Fibroblast of skin of abdomen (primary cell): Measurements from ENCODE around the gene ALX4.

Experiments
- DNase-seq: peaks from one replicate; pipeline ENCODE4 v3.0.0-alpha.2; 2013

Gene ALX4

DNA sequence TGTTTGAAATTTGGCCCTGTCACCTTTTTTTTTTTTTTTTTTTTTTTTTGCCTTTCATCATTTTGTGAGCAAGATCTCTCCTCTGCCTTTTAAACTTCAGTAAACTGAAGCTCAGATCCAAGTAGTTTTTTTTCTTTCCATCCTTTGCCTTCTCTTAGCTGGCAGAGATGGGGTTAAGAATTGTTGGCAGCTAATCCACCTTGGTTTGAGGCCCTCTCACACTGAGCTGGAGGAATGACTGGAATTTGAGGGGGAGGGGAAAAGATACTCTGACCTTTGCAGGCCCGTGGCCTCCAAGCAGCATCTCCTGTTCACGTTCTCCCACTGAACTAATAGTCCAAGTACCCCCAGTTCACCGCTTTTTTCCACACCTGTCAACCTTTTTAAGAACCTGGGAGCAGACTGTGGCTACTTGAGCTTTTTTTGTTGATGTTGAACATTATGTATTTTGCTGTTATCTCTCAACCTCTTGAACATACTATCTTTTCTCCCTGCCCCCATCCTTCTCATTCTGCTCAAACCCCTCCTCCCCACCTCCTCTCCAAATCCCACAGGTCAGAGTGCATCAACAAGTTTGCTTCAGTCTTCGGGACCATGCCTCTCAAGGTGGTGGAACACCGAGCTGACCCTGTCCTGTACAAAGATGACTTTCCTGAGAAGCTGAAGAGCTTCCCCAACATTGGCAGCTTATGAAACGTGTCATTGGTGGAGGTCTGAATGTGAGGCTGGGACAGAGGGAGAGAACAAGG is 66.2 kb downstream of the ALX4 start:
- DNase-seq, result peak; percentile 81

DNA sequence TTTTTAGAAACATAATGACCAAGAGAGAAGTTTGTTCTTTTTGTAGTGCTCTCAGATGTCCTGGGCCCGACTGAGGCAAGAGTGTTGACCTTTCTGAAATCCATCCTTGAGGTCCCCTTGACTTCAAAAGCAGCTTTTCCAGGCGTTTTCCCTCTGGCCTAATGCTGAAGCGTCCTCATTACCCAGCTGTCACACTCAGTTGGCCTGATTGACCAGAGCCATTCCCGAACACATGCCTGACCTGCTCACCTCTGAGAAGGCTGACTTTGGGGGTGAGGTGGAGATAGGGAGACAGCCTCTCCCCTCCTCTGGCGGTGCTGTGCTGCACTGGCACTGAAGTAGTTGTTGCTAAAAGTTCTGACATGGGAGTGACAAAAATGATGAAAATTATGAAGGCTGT is 66.9 kb downstream of the ALX4 start:
- no peak for DNase-seq

DNA sequence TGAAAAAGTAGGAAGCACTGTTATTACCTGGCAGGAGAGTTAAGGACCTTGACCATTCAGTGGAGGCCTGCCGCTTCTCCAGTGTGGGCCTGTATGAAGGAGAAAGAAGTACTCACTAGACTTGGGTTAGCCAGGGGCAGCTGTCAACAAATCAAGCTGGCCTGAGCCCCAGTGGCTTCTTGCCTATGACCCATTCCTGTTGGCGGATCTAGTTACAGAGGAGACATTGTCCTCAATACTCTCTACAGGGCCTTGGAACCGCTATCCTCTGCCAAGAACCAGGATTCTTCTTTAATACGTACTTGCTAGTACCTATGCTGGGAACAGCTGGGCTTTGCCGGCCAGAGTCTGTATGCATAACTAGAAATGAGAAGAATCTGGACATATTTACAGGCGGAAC is 68.1 kb downstream of the ALX4 start:
- DNase-seq, result no peak

DNA sequence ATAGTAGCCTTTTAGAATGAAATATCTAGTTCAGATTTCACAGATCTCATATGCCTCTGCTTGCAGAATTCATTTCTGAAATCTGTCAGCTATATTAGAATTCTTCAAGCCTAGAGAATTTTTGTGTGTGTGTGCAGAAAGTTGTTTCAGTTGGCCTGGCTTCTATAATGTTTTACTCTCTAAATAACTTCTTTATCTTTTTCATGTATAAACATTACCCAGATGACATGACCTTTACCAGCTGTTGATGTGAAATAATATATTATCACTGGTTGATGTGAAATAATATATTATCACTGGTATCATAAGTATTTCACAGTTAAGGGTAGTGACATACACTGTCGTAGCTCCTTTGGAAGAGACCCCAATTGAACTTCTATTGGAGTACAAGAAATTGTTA is 72.8 kb downstream of the ALX4 start:
- no peak for DNase-seq

DNA sequence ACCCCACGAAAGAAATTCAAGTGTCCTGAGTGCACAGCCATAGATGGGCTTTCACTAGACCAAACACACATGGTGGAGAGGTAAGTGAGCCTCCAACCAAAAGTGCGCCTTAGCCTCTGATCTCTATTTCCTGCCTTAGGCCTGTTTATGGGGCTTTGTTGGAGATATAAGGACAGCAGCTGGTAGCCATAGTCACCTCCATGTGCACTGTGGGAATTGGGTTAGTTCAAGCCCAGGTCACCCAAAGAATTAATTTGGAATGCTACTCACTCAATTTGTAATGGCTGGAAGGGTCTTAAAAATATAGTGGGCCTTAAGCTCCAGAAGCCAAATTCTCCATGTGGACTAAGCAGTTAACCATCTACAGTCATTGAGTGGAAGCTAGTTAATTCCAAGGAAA is 73.6 kb downstream of the ALX4 start:
- DNase-seq, result no peak

DNA sequence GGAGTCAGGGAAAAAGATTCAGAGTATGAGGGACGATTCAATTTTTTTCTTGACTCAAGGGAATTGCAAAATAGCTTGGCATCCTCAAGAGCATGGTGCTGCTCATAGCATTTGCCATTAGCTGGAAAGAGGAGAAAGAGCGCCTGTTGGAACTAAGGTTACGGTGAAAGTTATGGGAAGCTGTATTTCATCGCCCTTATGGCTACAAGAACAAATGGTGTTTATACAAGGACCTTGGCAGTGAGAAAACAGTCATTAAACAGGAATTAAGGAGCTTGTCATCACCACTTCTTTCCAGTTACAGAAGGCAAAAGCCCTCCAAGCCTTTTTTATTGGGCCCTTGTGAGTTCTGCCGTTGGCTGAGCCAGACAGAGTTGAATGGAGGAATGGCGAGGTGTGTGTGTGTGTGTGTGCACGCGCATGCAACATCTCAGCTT is 74.2 kb downstream of the ALX4 start:
- DNase-seq, result peak; percentile 57

DNA sequence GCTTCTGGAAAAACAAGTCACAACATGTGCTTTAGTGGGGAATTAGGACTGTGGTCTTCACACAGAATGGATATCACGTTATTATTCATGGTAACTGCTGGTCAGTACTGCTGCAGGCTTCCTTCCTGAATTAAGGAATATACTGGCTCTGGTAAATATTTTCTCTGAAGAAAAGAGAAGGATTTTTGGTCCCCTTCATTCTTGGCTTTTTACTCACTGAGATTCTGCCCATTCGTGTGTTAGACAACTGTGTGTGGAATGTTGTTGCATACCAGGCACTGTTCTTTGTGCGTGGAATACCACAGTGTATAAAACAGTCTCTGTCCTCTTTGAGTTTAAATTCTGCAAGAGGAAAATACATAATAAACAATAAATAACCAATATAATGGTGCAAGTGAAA is 80.3 kb downstream of the ALX4 start:
- peak; percentile 63 for DNase-seq

DNA sequence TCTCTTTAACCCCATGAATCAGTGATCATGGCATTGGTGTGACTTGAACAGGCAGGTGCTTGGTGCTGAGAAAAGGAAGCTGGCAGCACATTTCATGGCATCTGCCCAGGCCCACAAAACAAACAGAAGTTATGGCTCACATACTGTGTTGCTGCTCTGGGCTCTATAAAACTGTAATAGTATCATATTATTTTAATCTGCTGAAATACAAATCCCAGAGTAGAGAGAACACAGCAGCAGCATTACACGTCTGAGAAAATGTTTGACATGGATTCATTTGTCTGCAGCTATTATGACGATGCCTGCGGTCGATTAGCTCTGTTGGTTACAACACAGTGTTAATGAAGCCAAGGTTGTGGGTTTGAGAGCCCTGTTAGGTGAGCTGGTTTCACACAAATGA is 80.8 kb downstream of the ALX4 start:
- peak; percentile 60 for DNase-seq

DNA sequence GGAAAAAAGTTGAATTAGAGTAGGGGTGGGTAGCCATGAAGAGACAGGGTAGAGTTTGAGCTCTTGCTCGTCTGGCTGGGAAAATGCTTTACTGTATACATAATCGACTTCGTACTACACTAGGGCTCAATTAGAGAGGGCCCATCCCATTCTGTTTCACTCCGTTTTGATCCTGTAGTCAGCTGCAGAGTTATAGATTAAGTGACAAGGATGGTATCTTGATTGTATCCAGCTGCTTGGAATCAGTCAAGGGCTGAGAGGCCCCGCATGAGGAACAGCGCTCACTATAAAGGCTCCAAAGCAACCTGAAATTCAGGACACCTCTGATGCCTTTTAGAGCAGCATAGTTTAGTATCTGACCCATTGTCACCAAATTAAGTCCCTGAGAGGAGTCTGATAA is 81.6 kb downstream of the ALX4 start:
- DNase-seq, result no peak

DNA sequence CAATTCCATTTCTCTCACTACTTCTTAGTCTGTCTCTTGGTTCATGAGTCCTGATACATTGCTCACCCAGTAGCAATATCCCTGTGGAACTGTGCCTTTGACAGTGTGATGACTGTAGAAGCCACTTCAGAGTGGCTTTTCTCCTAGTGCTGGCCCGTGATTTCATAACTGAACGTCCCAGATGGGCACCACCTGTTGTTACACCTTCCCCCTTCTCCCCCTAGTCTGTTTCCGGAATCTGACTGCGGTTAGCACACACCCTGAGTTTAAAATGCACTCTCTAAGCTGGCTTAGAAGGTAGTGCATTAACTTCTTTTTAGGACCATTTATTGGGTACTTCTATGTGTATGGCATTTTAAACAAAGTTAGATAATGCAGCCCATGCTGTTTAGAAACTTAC is 83.0 kb downstream of the ALX4 start:
- DNase-seq, result no peak

DNA sequence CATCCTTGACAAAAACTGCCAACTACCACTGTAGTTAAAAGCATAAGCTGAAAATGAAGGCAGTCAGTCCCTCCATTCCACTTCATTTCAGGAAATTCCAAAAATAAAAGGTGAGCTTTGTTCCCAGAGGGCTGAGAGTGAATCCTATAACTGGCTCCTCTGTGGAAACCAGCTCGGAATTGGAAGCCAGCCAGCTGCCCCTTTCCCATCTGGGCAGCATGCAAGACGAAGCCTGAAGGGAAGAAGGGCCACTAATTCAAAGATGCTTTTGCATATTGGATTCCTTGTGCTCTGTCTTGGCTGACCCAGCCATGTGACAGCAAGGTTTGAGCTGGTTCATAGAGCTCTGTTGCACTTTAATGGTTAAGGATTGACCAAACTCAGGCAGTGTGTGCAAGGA is 83.4 kb downstream of the ALX4 start:
- DNase-seq, result no peak

DNA sequence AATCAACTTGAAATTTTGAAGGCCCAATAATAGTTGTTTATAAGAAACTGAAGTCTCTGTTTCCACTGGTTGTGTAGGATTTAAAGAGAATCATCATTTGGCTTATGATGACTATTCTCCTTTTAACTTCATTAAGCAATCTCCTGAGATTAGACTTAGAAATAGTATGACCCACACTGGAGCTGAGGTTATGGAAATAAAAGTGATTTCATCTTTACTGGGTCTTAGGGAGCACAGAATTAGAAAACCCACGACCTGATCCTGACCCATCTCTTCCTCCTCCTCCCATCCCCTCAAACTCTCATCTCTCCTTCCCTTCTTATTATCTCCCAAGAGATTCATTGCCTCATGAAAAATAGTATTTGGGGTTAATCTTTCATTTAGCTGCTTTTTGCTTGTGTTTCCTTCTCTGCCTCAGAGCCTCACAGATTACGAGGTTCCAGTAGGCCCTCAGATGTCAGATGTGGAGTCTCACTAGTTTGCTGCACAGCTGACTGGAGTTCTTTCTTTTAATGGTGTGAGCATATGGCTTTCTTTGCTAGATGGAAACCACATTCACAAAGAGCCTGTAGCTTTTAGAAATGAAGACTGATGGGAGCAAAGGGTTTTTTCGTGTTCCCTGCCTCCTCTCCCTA is 85.0 kb downstream of the ALX4 start:
- DNase-seq, result no peak

DNA sequence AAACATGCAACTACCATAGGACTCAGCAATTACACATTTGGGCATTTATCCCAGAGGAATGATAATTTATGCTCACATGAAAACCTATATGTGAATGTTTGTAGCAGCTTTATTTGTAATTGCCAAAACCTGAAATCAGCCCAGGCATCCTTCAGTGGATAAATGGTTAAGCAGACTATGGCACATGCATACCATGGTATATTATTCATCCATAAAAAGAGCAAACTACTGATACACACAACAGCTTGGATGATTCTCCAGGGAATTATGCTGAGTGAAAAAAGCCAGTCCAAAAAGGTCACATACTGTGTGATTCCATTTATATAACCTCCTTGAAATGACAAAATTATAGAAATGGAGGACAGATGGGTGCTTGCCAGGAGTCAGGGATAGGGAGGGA is 86.7 kb downstream of the ALX4 start:
- DNase-seq, result peak; percentile 87

DNA sequence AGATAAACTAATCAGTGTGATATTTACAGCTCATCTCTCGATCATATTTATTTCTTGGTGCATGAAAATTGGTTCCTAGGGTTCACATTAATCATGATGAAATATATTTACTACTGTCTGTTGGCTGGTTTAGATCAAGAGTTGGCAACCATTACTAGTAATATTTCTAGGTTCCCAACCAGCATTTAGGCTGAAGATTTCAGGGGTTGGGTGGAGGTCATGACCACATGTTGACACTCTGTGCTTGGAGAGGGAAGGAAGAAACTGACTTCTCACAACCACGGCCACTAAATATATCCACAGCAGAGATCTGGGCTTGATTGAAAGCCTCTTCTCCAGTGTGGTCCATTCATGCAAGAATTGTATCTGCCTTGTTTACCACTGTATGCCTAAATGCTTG is 87.9 kb downstream of the ALX4 start:
- DNase-seq, result no peak

DNA sequence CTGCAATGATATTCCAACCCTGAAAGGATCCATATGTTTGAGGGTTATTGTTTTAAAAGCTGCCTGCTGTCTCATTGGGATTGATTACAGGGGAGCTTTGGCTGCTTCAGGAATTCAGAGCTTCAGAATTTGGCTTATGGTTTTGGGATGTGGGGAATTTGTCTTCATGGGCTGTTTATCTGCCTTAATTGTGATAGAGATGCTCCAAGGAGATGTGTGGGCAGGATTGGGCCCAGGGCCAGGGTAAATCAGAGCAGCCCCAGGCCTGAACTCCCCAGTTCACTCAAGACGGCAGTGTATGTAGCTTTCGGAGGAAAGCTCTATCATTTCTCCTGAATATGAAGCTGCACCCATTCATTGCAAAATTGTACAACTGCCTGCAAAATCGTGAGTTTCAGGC is 88.5 kb downstream of the ALX4 start:
- peak; percentile 44 for DNase-seq

DNA sequence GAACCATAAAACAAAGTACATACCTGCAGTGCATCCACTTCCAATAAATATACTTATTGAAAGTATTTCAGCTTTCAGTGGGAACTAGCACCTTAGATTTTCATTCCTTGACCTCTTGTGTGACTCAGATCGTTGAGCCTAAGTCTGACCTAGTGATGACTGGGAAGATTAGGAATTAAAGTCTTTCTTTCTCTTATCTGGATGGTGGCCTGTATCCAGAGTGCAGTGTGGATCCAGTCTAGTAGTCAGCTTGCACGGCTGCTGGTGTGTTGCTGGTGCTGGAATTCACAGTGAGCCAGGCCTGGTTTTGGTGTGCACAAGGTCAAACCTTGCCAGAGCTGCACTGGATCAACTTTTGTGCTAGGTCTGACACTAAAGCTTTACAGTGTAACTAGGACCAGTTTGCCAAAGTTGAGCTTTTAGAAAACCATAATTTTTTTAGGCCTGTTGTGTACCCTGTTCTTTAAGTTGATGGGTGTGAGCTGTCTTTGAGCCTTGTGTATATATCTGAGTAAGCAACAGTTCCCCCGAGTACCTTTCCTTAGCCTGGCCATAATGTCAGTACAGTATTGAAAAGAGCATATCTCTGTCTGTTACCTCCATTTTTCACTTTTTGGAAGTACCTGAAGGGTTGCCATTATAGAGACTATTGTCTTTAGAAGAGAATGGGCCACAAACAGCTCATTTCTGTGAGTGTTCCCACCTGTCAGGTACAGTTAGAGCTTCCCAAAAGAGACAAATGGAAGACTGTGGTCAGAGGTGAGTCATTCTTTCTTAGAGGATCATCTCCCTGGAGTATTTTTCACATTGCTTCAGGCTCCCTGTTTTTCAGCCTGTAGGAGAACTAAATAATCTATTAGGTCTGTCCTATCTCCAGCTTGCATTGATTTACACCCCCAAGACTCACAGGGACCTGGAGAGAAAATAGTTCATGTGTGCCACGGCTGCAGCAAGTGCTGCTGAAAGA is 89.8 kb downstream of the ALX4 start:
- no peak for DNase-seq

DNA sequence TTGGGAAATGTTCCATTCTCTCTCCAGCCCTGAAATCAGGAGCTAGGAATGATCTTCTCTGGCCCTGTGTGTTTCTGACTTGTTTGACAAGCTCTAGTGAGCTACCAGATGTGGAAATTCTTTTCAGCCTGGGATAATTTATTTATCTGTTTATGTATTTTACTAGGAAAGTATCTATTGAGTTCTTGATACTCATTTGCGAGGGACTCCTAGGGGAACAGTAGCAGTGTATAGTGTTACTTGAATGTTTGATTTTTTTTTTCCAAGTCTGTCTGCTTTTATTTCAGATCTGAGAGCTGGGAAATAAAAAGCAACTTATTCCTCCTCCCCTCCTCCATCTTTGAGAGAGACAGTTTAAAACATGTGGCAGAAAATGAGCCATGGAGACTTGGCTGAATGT is 92.5 kb downstream of the ALX4 start:
- DNase-seq, result no peak

DNA sequence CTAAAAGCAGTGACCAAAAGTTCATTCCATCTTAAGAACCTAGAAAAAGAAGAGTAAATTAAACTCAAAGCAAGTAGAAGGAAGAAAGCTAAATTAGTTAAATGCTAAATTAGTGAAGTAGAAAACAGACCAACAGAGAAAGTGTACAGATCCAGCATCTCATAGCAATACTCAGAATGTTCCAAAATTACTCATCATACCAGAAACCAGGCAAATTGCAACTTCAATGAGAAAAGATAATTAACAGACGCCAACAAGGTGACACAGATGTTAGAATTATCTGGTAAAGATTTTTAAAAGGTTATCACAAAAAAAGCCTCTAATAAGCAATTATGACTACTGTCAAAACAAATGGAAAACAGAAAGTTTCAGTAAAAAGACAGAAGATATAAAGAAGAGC is 96.8 kb downstream of the ALX4 start:
- DNase-seq, result no peak

DNA sequence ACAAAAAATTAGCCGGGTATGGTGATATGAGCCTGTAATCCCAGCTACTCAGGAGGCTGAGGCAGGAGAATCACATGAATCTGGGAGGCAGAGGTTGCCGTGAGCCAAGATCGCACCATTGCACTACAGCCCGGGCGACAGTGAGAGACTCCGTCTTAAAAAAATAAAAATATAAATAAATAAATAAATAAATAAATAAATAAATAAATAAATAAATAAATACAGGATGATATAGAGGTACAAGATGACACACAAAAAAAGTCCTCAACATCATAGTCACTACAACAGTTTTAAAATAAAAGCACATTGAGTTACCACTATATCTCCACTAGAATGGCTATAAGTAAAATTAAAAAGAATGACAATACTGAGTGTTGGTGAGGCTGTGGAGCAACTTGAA is 97.8 kb downstream of the ALX4 start:
- DNase-seq, result no peak
